ENCODE results near the gene MAN1A1.

The MAN1A1 gene

DNA sequence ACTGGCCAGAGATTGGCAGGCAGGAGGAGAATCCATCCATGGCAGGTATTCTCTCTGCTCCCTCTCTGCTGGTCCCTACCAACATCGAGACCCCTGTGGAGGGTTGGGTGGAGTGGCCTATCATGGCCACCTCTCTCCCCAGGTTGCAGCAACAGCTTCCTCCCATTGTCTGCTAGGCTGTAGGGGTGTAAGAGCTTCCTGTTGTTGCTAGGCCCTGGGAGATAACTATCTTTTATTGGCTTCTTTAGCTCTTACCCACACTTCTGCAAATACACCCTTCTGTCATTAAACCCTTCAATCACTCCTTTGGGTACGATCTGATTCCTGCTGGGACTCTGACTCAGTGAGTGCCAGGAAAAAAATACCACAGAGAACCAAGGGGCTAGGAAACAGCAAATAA lies 204.4 kb downstream of the MAN1A1 start:
- no peaks in the 10 kb centered on the region for H3K79me2 ChIP-seq (ENCODE audit: insufficient read depth, low read depth)
- TF ChIP-seq, protein P1, sequence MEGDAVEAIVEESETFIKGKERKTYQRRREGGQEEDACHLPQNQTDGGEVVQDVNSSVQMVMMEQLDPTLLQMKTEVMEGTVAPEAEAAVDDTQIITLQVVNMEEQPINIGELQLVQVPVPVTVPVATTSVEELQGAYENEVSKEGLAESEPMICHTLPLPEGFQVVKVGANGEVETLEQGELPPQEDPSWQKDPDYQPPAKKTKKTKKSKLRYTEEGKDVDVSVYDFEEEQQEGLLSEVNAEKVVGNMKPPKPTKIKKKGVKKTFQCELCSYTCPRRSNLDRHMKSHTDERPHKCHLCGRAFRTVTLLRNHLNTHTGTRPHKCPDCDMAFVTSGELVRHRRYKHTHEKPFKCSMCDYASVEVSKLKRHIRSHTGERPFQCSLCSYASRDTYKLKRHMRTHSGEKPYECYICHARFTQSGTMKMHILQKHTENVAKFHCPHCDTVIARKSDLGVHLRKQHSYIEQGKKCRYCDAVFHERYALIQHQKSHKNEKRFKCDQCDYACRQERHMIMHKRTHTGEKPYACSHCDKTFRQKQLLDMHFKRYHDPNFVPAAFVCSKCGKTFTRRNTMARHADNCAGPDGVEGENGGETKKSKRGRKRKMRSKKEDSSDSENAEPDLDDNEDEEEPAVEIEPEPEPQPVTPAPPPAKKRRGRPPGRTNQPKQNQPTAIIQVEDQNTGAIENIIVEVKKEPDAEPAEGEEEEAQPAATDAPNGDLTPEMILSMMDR (conservative IDR thresholded peaks at IDR 0.05; ENCODE audit: low read depth, low read length) = no peak
- no peaks in the 10 kb centered on the region for H3K36me3 ChIP-seq (ENCODE audit: insufficient read depth)
- H4K20me1 ChIP-seq (ENCODE audit: insufficient read depth) = no peaks in the 10 kb centered on the region
- no peak overlapping the region for H3K4me3 ChIP-seq (IDR thresholded peaks at IDR 0.05; ENCODE audit: insufficient read depth, low read depth, low read length)
- H3K4me2 ChIP-seq = no peak overlapping the region
- H2AFZ ChIP-seq (ENCODE audit: low read depth) = no peak overlapping the region
- no peak overlapping the region for H3K27ac ChIP-seq
- H3K4me1 ChIP-seq (ENCODE audit: low read depth, poor library complexity, severe bottlenecking) = peaks cover 42% of the 10 kb centered on the region
- no peak overlapping the region for H3K9ac ChIP-seq
- no peaks in the 10 kb centered on the region for H3K27me3 ChIP-seq (ENCODE audit: insufficient read depth, low read depth)

DNA sequence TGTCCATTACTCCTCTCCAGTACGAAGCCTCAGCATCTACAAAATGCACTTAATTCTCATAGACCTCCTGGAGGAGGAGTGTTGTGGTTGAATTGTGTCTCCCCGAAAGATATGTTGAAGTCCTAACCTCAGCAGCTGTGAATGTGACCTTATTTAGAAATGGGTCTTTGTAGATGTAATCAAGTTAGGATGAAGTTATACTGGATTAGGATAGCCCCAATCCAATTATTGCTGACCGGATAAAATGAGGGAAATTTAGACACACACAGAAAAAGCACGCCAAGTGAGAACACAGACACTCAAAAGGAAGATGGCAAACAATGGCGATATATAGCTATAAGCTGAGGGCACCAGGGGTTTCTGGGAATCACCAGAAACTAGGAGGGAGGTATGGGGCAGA lies 206.9 kb downstream of the MAN1A1 start:
- Histone ChIP-seq H3K27ac (no peak overlapping the region), H2AFZ (ENCODE audit: low read depth) (no peak overlapping the region), H3K79me2 (ENCODE audit: insufficient read depth, low read depth) (no peaks in the 10 kb centered on the region), H3K4me2 (no peak overlapping the region), H3K9ac (no peak overlapping the region), H4K20me1 (ENCODE audit: insufficient read depth) (no peaks in the 10 kb centered on the region), H3K27me3 (ENCODE audit: insufficient read depth, low read depth) (no peaks in the 10 kb centered on the region), H3K36me3 (ENCODE audit: insufficient read depth) (no peaks in the 10 kb centered on the region), H3K4me1 (ENCODE audit: low read depth, poor library complexity, severe bottlenecking) (peaks cover 48% of the 10 kb centered on the region), H3K4me3 (IDR thresholded peaks at IDR 0.05; ENCODE audit: insufficient read depth, low read depth, low read length) (no peak overlapping the region)
- TF ChIP-seq, protein P1 (conservative IDR thresholded peaks at IDR 0.05; ENCODE audit: low read depth, low read length) = no peak

DNA sequence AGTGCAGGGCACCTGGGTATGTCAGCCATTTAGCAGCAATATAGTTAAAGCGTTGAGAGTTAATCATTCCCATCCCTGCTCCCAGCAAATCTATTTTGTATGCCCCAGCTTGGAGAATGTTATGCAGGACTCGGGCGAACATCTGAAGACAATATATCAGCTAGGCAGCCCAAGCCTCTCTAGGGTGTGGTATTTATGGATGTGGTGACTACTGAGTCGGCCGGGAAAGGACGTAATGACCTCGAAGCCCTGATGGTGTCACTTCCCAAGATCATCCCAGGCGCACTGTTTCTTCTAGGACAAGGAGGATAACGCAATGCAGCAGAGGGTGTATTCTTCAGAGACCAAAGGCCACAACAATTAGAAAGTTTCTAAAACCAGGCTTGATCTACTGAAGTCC lies 207.5 kb downstream of the MAN1A1 start:
- TF ChIP-seq, protein P1 (conservative IDR thresholded peaks at IDR 0.05; ENCODE audit: low read depth, low read length) = no peak
- Histone ChIP-seq H3K9ac (no peak overlapping the region), H3K79me2 (ENCODE audit: insufficient read depth, low read depth) (no peaks in the 10 kb centered on the region), H3K27me3 (ENCODE audit: insufficient read depth, low read depth) (no peaks in the 10 kb centered on the region), H3K27ac (no peak overlapping the region), H3K4me3 (IDR thresholded peaks at IDR 0.05; ENCODE audit: insufficient read depth, low read depth, low read length) (no peak overlapping the region), H3K4me1 (ENCODE audit: low read depth, poor library complexity, severe bottlenecking) (peaks cover 45% of the 10 kb centered on the region), H3K36me3 (ENCODE audit: insufficient read depth) (no peaks in the 10 kb centered on the region), H4K20me1 (ENCODE audit: insufficient read depth) (no peaks in the 10 kb centered on the region), H3K4me2 (no peak overlapping the region), H2AFZ (ENCODE audit: low read depth) (no peak overlapping the region)

DNA sequence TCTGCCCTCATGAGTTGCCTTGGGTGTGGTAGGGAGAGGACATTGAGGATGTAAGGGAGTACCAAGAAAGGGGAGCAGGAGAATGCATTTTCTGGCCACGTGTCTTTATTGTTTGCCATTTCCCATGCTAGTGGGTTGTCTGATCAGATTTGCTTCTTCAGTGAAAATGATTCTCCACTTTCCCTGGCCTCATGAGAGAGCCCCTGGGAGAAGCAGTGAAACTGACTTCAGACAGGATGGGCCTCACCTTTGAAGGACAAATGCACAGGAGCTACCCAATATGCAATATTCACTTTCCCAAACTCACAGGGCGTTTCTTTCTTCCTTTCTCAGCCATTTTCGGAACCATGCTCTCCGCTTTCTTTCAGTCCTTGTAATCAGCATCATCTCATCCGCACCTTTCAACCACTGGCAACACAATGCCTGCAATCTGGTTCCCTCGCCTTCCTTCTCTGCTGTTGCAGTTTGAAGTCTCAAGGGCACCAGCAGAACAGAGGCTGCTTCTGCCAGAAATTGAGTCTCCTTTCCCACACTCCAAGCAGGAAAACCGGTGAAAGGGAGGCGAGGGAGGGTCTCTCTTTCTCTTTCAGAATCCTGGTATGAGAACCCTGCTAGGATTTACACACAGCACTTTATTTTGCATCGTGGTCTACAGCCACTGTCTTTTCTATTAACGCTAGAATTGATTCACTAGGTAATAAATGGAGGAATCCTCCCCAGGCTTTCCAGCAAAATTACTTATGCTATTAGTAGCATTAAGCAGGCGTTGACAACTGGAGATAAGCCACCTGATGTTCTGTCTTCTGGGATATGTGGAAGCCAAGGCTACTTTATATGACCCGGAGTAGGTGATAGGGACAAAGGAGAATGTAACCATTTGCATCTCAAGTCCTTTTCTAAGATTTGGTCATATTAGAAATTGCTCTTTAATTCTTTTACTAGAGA lies 209.1 kb downstream of the MAN1A1 start:
- Histone ChIP-seq H3K27ac (no peak overlapping the region; the same call in 1 of the 2 replicates), H3K4me3 (IDR thresholded peaks at IDR 0.05; ENCODE audit: insufficient read depth, low read depth, low read length) (no peak overlapping the region), H3K4me2 (peak overlapping the region; percentile 49; the same call in 1 of the 2 replicates), H4K20me1 (ENCODE audit: insufficient read depth) (no peaks in the 10 kb centered on the region), H3K27me3 (ENCODE audit: insufficient read depth, low read depth) (no peaks in the 10 kb centered on the region), H3K4me1 (ENCODE audit: low read depth, poor library complexity, severe bottlenecking) (peaks cover 29% of the 10 kb centered on the region), H3K79me2 (ENCODE audit: insufficient read depth, low read depth) (no peaks in the 10 kb centered on the region), H2AFZ (ENCODE audit: low read depth) (no peak overlapping the region), H3K36me3 (ENCODE audit: insufficient read depth) (no peaks in the 10 kb centered on the region), H3K9ac (no peak overlapping the region)
- TF ChIP-seq, protein P1 (conservative IDR thresholded peaks at IDR 0.05; ENCODE audit: low read depth, low read length) = no peak
